ENCODE measurements around the gene SPIN2A.
"Not testable (repeated sequence)": the region's sequence is repeated elsewhere in the genome, so short reads cannot be mapped to it uniquely, and the experiment has no call there.

Gene SPIN2A

DNA sequence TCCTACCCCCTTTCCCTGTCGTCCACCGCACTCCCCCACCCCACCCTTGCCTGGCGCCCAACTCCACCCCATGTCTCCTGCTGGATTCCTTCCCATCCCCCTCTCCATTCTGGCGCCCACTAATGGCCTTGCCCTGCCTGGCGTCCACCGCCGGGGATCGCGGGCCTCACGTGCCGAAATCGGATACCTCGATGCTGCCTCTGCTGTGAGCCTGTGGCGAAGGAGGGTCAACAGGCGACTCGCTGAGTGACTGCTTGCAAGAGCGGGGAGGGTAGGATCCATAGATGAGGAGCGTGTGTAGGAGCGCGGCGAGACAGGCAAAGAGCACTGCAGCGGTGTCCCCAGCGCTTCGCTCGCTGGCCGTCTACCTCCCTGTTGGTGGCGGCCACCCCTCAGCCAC is at the start of gene SPIN2A:
TSS of gene SPIN2A (minus strand) at position 325 of the 400 bp plus-strand sequence. CDS start 800 bp downstream, outside the sequence.
- not testable (repeated sequence) for DNase-seq

DNA sequence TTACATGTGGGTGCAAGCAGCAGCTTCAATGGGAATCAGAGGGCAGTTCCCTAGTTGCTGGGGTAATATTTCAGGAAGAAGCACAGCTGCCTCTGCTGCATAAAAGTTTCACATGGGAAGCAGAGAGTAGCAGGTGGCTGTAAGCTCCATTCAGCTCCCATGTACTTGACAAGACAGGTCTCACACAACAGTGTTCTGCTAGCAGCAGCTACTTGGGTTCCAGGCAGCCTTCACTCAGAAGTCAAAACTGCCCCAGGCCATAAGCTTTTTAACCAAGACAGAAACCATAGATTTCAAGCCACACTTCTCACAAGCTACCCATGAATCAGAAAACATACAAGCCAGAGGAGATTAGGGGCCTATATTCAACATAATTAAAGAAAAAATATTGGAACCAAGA is 41.4 kb upstream of the SPIN2A start:
- no peak for DNase-seq

DNA sequence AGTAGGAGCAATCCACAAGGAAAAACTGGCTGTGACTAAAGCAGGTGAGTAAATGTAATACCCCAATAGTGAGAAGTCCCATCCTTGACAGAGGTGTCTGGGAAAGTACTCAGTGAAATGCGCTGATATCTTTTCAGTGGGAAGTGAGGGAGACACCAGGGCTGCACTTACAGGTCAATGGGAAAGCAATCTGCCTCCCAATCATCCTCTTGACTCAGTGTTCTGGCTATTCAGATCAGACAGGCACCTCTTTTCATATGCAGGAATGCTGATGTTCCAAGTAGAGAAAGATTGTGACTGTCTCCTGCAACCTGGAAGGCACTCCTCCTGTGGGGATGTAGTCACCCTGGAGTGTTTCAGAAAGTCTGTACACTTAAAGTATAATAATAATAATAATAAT is 39.9 kb upstream of the SPIN2A start:
- no peak for DNase-seq

DNA sequence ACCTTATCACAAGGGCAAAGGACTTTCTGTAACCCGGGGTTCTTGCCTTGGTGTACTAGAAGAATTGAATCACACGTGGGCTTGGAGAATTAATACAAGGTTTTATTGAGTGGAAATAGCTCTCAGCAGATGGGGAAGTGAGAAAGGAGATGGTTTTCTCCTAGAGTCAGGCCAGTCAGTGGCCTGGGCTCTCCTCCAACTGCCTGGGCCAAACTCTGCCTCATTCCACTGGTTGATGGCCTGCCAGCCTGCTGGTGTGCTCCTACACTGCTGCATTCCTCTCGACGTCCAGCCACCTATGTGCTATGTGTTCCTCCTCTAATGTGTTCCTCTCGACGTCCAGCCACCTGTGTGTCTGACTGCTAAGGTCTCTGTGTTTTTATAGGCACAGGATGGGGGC is 35.3 kb upstream of the SPIN2A start:
- no peak for DNase-seq

DNA sequence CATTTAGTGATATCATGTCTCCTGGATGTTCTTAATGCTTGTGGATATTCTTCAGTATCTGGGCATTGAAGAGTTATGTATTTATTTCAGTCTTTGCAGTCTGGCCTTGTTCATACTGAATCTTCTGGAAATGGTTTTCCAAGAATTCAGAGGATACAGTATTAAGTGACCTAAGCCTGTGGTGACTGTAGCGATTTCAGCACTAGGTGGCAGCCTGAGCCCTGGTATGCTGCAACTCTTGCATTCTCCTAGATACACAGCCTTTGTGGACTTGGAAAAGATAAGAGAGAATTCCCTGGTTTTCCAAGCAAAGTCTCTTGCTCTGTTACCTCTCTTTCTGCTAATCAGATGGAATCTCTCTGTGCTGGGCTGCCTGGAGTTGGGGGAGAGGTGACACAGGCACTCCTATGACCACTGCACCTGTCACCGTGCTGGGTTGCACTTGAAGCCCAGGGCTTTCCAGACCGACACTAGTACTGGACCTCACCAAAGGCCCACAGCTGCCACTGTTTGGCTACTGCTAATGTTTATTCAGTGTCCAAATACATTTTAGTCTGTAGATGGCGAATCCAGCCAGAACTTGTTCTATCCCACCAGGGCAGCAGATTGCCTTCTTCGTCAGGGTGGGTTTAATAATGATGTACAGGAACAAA is 19.3 kb upstream of the SPIN2A start:
- DNase-seq = no peak

DNA sequence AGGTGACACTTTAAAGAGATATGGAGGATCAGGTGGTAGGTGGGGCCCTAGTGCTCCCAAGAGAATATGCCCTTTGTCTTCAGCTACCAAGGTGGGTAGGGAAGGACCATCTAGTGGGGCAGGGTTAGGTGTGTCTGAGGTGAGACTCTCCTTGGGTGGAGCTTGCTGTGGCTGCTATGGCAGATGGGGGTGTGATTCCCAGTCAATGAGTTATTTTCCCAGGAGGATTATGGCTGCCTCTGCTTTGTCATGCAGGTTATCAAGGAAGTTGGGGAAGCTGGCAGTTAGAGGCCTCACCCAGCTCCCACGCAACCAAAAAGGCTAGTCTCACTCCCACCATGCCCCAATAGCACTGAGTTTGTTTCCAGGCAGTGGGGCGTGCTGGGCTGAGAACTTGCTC is 18.0 kb upstream of the SPIN2A start:
- no peak for DNase-seq

DNA sequence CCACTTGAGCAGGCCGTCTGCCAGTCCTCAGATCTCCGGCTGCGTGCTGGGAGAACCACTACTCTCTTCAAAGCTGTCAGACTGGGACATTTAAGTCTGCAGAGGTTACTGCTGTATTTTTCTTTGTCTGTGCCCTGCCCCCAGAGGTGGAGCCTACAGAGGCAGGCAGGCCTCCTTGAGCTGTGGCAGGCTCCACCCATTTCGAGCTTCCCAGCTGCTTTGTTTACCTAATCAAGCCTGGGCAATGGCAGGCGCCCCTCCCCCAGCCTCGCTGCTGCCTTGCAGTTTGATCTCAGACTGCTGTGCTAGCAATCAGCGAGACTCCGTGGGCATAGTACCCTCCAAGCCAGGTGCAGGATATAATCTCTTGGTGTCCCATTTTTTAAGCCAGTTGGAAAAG is 15.0 kb upstream of the SPIN2A start:
- DNase-seq = not testable (repeated sequence)

DNA sequence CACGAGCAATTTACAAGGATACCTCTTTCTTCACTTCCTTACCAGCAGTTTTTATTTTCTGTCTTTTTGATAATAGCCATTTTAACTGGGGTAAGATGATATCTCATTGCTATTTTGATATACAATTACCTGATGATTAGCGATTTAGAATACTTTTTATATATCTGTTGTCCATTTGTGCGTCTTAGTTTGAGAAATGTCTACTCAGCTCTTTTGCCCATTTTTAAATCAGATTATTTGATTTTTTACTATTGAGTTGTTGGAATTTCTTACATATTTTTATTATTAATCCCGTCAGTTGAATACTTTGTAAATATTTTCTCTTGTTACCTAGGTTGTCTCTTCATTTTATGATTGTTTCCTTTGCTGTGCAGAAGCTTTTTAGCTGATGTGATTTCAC is 1.5 kb upstream of the SPIN2A start:
- DNase-seq = no peak

DNA sequence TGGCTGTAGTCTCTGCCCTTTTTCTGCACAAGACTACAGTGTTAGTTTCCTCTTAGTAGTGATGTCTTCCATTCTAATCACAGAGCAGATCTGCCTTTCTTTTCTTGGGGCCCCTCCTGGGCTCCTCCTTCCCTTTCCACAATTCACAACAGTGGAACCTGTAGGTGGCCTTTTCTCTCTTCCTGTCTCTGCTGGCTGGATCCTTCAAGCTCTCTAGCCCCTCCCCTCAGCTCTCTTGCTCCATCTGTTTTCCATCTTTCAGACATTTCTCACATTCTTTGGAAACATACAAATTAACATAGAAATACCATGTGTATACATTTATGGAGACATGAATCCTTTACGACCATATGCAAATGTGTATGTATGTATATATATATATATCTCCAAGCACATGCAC is 304 bp upstream of the SPIN2A start:
- DNase-seq = no peak

DNA sequence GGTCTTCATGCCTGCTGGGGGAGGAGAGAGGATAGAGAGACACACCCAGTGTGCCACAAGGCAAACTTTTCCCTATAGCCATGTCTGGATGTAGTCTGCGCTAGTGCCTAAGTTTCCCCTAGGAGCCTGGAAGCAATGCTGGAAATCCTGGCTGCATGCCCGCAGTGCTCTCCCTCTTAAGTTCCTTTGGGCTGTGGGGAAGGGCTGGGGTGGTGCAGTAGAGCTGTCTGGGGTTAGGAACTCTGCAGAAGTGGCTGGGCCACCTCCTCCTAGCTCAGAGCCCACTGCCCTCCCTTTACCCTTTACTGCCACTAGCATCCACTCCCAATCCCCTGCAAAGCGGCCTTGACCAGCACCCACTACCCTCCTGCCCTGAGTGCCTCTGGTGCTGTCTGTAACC is 608 bp downstream of the SPIN2A start:
- DNase-seq = not testable (repeated sequence)

DNA sequence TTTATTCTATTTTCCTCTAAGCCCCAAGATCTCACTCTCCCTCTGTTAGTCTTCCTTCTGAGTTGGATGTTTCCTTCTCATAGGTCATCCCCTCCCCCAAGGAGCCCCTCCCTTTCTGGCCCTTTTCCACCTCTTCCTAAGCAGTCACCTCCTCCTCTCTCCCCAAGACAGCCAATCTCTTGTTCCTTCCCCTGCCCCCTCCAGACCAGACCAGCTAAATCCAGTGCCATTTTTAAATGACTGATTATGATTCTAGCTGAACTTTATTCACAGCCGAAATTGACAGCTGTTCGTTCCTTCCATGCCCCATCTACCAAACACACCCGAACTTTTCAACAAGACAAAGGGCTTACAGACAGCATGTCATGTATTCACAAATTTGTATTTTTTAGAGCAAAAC is 1.9 kb downstream of the SPIN2A start:
- no peak for DNase-seq

DNA sequence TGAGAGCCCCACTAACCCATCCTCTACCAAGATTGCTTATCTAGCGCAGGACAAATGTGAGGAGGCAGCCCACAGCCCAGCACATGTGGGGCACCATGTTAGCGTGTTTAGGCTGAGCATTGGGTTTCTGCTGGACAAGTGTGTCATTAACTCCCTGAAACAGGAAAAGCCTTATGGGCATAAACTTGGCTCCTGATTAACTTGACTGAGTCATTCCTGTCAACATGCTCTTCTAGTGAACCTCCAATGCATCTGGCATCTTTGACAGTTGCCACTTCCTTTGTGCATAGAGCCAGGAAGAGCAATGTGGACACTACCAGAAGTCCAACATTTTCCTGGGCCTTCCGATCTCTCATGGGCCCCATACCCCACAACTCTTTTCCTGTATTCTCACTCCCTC is 2.5 kb downstream of the SPIN2A start:
- no peak for DNase-seq

DNA sequence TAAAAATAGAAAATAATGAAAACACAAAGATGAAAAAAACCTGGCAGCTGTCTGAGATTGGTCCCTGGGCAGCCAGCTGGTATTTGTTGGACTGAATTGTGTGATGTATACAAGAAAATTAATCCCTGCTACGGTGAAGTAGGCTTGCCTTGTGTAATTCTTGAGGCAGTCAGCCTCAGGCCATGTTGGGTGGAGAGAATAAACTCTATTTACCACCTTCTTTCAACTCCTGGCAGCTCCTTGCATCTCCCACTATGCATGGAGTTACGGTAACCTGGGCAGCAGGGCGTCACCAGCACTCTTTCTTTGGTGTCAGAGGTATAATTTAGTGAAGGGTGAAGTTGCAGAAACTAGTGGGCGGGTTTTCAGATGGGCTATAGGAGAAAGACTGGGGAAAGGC is 3.5 kb downstream of the SPIN2A start:
- no peak for DNase-seq

DNA sequence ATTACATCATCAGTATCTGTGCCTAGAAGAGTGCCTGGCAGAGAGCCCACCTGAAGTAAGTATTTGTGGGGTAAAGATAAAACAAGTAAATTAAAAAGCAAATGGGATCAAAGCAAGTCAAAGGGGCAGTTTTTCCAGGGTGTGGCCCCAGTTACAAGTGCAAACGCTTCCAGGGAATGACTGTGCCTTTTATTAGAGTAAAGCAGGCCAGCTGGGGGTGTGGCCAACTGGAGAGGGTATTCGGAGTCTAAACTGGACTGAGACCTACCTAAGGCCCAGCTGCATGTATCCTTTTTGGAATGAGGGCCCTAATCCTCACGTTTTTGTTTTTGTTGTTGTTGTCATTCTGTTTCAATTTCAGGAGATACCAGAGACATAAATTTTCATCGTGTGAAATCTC is 3.9 kb downstream of the SPIN2A start:
- DNase-seq = not testable (repeated sequence)

DNA sequence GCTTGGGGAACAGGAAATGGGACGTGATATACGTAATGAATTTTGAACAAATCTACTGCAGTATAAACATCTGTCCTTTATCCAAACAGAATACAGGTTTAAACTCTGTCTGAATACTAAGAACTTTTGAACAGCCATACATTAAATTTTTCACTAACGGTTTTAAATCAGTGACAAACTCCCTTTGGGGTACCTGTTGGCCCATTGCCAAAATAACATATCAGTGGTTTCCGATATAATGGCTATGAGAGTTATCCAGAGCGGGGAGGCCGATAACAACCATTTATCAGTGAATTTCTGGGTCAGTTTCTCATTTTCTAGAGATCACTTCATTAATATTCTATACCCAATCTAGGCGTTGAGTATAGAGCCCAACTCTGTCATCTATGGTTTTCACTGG is 5.2 kb downstream of the SPIN2A start:
- no peak for DNase-seq

DNA sequence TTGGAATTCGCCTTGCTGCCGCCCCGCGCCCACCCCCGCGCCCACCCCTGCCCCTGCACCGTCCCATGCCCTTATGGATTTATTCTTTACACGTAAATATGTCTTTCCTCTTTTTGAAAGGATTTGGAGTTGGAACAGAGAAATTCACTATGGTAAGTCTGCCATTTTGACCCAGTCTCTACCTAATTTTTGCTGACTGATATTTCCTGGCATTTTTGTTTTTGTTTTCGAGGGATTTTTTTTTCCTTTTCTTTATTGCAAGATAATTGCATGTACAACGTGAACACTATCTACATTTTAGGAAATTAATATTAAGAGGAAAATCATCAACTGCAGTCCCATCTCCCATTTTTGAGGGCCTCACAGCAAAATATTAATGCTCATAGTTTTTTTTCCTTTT is 15.4 kb downstream of the SPIN2A start:
- DNase-seq = no peak

DNA sequence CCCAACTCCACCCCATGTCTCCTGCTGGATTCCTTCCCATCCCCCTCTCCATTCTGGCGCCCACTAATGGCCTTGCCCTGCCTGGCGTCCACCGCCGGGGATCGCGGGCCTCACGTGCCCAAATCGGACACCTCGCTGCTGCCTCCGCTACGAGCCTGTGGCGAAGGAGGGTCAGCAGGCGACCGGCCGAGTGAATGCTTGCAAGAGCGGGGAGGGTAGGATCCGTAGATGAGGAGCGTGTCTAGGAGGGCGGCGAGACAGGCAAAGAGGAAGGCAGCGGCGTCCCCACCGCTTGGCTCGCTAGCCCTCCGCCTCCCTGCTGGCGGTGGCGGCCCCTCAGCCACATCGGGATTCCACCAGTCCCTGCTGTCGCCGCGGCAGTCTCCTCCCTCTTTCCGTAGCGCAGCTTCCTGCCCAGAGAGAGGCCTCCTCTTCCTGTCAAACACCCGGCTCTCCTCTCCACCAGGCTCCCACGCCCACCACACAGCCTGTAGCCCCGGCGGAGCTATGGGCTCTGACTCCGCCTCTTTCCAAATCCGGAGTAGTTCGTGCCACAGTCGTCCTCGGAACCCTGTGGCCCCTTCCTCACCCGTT is 15.9 kb downstream of the SPIN2A start, which contains the start of gene SPIN2B:
TSS of gene SPIN2B (minus strand) at position 387 of the 594 bp plus-strand sequence.
- no peak for DNase-seq

DNA sequence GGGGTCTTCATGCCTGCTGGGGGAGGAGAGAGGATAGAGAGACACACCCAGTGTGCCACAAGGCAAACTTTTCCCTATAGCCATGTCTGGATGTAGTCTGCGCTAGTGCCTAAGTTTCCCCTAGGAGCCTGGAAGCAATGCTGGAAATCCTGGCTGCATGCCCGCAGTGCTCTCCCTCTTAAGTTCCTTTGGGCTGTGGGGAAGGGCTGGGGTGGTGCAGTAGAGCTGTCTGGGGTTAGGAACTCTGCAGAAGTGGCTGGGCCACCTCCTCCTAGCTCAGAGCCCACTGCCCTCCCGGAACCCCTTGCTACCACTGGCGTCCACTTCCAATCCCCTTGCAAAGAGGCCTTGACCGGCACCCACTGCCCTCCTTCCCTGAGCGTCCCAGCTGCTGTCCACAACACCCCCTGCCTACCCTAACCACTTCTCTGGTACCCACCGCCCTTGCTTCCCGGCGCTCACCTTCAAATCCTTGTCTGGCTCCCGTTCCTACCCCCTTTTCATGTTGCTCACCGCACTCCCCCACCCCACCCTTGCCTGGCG is 16.5 kb downstream of the SPIN2A start:
- not testable (repeated sequence) for DNase-seq

DNA sequence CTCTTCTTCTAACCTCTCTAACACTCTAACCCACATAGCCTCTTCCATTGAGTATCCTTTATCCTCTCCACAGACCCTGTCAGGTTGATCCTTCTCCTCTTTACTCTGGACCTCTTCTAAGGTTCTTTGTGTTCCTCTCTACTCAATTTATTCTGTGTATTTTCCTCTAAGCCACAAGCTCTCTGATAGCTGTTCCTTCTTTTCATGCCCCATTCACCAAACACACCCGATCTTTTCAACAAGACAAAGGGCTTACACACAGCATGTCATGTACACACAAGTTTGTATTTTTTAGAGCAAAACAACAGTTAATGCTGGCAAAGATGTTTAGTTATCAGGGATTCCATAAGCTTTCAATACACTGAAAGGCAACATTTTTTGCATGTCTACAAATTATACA is 17.8 kb downstream of the SPIN2A start:
- no peak for DNase-seq

DNA sequence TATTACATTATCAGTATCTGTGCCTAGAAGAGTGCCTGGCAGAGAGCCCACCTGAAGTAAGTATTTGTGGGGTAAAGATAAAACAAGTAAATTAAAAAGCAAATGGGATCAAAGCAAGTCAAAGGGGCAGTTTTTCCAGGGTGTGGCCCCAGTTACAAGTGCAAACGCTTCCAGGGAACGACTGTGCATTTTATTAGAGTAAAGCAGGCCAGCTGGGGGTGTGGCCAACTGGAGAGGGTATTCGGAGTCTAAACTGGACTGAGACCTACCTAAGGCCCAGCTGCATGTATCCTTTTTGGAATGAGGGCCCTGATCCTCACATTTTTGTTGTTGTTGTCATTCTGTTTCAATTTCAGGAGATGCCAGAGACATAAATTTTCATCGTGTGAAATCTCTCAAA is 19.6 kb downstream of the SPIN2A start:
- DNase-seq = not testable (repeated sequence)

DNA sequence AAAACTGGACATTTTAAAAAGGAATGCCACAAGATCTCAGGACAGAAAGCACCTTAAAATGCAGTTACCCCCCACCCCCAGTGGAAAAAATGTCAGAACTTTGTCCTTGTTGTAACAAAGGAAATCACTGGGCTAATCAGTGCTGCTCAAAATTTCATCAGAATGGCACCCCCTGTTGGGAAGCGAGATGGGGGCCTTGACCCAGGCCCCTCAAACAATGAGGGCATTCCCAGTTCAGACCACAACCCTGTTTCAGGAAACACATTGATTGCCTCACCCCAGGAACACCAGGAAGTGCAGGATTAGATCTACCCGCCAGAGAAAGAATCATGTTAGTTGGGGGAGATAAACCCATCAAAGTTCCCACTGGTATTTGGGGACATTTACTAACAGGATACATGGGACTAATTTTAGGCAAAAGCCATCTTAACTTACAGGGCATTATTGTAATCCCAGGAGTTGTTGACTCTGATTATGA is 32.2 kb downstream of the SPIN2A start:
- no peak for DNase-seq

DNA sequence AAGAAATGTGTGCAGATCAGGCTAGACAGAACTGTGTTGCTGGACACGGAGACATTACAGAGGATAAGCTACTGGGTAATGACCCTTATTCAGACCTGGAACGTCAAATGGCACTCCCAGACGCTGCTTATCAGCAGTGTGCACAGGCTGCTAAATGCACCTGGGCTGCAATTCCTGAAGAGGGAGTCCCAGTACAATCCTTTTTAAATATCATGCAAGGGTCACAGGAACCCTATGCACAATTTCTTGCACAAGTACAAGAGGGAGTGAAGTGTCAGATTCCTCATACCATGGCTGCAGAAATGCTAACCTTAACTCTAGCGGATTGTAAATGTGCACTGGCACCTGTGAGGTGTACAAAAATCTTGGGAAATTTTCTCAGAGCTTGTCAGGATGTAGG is 32.8 kb downstream of the SPIN2A start:
- DNase-seq = no peak

DNA sequence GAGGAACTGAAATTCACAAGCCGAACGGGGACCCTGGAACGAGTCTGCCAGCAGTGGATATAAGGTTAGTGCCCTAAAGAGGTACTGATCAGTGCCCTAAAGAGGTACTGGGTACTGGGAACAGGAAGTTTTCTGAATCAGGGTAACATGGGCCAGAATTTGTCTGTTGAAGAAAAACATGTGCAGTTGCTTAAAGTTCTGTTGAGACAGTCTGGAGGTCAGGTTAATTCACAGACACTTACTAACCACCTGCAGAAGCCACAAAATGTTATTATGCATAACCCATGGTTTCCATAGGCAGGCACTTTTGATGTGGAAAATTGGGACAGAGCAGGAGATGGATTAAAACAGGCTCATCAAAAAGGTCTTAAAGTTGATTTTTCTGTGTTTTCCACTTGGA is 33.7 kb downstream of the SPIN2A start:
- no peak for DNase-seq

DNA sequence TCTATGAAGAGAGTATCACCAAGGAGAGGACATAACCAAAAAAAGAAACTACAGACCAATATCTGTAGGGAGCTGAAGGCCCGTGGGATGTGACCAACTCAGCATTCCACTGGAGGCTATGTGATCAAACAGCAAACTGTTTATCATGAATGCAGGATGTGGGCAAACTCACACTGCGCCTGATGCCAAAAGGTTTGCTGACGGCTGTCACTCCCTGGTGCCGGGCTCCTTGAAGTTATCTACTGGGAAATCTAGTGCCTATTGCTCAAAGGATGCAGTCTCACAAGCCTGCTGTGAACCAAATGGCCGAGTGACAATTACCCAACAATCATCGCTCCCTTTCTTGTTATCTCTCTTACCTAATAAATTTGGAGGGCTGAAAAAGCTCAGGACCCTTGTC is 34.3 kb downstream of the SPIN2A start:
- DNase-seq = not testable (repeated sequence)

All from NCI-H187 treated with DMSO at 0.1 percent for 48 hours (cell line).